MCF 10A (cell line): ENCODE measurements around the gene RBL1. TPM values are rescaled to one million over a fixed set of nuclear protein-coding genes. Genes with fewer than 3 reads are reported as not detected.
"Not testable (repeated sequence)": the region's sequence is repeated elsewhere in the genome, so short reads cannot be mapped to it uniquely, and the experiment has no call there.

Experiments
- BruUV-seq: library from RNA; stranded (reverse); fragments of 400-500 nt; replicated peaks from 2 replicates; lab custom pipeline; 2021; lab: Mats Ljungman, UMichigan
- CTCF ChIA-PET: fragments of 300-600 bp; sonication (Branson Sonifier 250); formaldehyde crosslinking; extraction: SDS; loops from one replicate; lab custom pipeline; 2021; ENCODE audit warnings: antibody characterized with exemption, inconsistent platforms; lab: Yijun Ruan, JAX
- POLR2A ChIA-PET: fragments of 300-600, 350-650 bp; sonication (Branson Sonifier 250); formaldehyde crosslinking; extraction: SDS; loops from one replicate; lab custom pipeline; 2020; ENCODE audit warnings: antibody characterized with exemption, inconsistent platforms; lab: Yijun Ruan, JAX
- DNase-seq: peaks from one replicate; pipeline ENCODE4 v3.0.0-alpha.2; 2018; ENCODE audit not compliant: unreplicated experiment
- H3K27ac Mint-ChIP-seq: one replicate; pipeline ENCODE4 v1.8.0; 2022; ENCODE audit warnings: mild to moderate bottlenecking, low read depth, mixed read lengths; ENCODE audit not compliant: unreplicated experiment
- H3K27me3 Mint-ChIP-seq: one replicate; pipeline ENCODE4 v1.8.0; 2022; ENCODE audit warnings: mixed read lengths; ENCODE audit not compliant: insufficient read depth, unreplicated experiment
- H3K36me3 Mint-ChIP-seq: one replicate; pipeline ENCODE4 v1.8.0; 2022; ENCODE audit warnings: mild to moderate bottlenecking, moderate library complexity, mixed read lengths; ENCODE audit not compliant: insufficient read depth, unreplicated experiment
- H3K4me1 Mint-ChIP-seq: one replicate; pipeline ENCODE4 v1.8.0; 2022; ENCODE audit warnings: mixed read lengths; ENCODE audit not compliant: insufficient read depth, unreplicated experiment
- H3K4me3 Mint-ChIP-seq: one replicate; pipeline ENCODE4 v1.8.0; 2022; ENCODE audit warnings: mild to moderate bottlenecking, moderate library complexity, mixed read lengths; ENCODE audit not compliant: unreplicated experiment
- H3K9me3 Mint-ChIP-seq: one replicate; pipeline ENCODE4 v1.8.0; 2022; ENCODE audit warnings: mixed read lengths; ENCODE audit not compliant: unreplicated experiment
- intact Hi-C: fragments of 100-400 bp; cut with micrococcal nuclease; formaldehyde crosslinking; loops from 2 replicates; pipeline ENCODE4 v1.14.1; 2022
- total RNA-seq: library from RNA; stranded (reverse); gene quantifications from 2 replicates; pipeline ENCODE4 v1.2.3, GENCODE V29; 2022
- TF ChIP-seq, protein P1 (sequence below): fragments of 200-600 bp; IDR thresholded peaks from one replicate; pipeline ENCODE4 v1.8.0; 2022; ENCODE audit warnings: antibody characterized with exemption, mild to moderate bottlenecking; ENCODE audit not compliant: unreplicated experiment

Gene RBL1
- total RNA-seq, 1 experiment from 2014 or later = 9.2 TPM

DNA sequence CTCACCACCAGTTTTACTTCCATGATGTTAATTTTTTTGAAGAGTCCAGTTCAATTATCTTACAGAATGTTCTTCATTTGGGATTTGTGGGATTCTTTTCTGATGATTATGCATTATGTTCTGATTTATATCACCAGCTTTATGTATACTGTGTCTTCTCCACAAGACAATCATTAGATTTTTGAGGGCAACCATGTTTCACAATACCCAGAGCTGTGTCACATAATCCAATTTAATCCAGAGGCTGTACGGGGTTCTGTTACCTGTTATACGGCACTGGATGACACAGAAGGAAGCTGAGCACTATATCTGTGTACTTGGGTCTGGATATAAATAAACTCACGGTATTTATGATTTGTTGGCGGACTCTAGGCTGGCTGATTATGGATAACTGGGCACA, 41.8 kb upstream of the RBL1 start:
- intact Hi-C loops = no loop called here
- CTCF ChIA-PET = no interaction called here
- no peak overlapping the region for H3K27ac Mint-ChIP-seq
- POLR2A ChIA-PET = interaction anchor here (1.1 kb wide), 1 partner anchor 14 kb away, joined by 3 read pairs; no protein-coding TSS in a partner anchor
- peaks cover 13% of the 10 kb centered on the region for H3K27me3 Mint-ChIP-seq
- DNase-seq = no peak
- TF ChIP-seq, protein P1, sequence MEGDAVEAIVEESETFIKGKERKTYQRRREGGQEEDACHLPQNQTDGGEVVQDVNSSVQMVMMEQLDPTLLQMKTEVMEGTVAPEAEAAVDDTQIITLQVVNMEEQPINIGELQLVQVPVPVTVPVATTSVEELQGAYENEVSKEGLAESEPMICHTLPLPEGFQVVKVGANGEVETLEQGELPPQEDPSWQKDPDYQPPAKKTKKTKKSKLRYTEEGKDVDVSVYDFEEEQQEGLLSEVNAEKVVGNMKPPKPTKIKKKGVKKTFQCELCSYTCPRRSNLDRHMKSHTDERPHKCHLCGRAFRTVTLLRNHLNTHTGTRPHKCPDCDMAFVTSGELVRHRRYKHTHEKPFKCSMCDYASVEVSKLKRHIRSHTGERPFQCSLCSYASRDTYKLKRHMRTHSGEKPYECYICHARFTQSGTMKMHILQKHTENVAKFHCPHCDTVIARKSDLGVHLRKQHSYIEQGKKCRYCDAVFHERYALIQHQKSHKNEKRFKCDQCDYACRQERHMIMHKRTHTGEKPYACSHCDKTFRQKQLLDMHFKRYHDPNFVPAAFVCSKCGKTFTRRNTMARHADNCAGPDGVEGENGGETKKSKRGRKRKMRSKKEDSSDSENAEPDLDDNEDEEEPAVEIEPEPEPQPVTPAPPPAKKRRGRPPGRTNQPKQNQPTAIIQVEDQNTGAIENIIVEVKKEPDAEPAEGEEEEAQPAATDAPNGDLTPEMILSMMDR = no peak
- BruUV-seq = no TSS peak
- no peaks in the 10 kb centered on the region for H3K9me3 Mint-ChIP-seq
- no peaks in the 10 kb centered on the region for H3K36me3 Mint-ChIP-seq
- H3K4me3 Mint-ChIP-seq = no peak overlapping the region
- peaks cover 3% of the 10 kb centered on the region for H3K4me1 Mint-ChIP-seq

DNA sequence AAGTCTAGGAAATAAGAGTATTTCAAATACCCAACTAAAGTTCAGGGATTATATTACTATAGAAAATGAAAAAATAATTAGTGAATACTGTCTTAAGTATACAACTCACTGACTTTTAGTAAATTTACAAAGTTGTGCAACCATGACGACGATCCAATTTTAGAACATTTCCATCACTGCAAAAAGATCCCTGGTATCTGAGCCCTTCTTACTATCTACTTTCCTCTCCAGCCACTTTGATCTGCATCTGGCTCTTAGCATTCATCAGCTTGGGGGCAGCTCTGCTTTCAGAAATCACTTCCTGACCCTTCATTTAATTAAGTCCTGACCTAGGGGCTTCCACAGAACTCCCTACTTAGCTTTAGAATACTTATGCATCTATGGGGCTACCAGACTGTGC, 38.2 kb upstream of the RBL1 start:
- Mint-ChIP-seq H3K4me1 (no peaks in the 10 kb centered on the region), H3K36me3 (no peaks in the 10 kb centered on the region), H3K27ac (no peak overlapping the region), H3K4me3 (no peak overlapping the region), H3K27me3 (peaks cover 46% of the 10 kb centered on the region), H3K9me3 (no peaks in the 10 kb centered on the region)
- DNase-seq = no peak
- no TSS peak for BruUV-seq
- TF ChIP-seq, protein P1 = no peak
- CTCF ChIA-PET = no interaction called here
- intact Hi-C loops = no loop called here
- POLR2A ChIA-PET = interaction anchor here (1.2 kb wide), 1 partner anchor 24 kb away, joined by 4 read pairs; no protein-coding TSS in a partner anchor

DNA sequence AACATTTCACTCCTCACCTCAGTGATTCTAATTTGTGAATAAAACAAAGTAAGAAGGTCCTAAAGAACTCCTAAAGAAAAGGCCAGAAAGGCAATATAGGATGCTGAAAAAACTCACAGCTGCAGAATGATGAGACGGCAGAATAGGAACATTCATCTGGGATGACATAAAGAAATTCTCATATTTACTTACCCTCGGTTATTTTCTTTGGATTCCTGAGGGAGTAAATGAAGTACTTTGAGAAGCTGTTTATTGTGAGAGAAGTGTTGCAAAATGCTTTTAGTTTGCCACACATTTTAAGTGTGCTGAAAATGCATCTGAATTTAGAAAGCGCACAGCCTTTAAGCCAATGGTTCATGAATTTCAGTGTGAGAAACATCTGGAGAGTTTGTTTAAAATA, 35.7 kb upstream of the RBL1 start:
- no peaks in the 10 kb centered on the region for H3K36me3 Mint-ChIP-seq
- no peak for DNase-seq
- BruUV-seq = no TSS peak
- H3K27ac Mint-ChIP-seq = no peak overlapping the region
- ChIA-PET POLR2A (interaction anchor here (0.6 to 1.0 kb wide), 2 partner anchors 48 to 1104 kb away, joined by 3 read pairs; partner anchors contain the start of genes MROH8 and RPN2), CTCF (interaction anchor here (1.2 kb wide), 1 partner anchor 61 kb away, joined by 4 read pairs; no protein-coding TSS in a partner anchor)
- intact Hi-C loops = no loop called here
- no peaks in the 10 kb centered on the region for H3K9me3 Mint-ChIP-seq
- H3K4me3 Mint-ChIP-seq = no peak overlapping the region
- TF ChIP-seq, protein P1 = no peak
- H3K4me1 Mint-ChIP-seq = no peaks in the 10 kb centered on the region
- peaks cover 46% of the 10 kb centered on the region for H3K27me3 Mint-ChIP-seq

DNA sequence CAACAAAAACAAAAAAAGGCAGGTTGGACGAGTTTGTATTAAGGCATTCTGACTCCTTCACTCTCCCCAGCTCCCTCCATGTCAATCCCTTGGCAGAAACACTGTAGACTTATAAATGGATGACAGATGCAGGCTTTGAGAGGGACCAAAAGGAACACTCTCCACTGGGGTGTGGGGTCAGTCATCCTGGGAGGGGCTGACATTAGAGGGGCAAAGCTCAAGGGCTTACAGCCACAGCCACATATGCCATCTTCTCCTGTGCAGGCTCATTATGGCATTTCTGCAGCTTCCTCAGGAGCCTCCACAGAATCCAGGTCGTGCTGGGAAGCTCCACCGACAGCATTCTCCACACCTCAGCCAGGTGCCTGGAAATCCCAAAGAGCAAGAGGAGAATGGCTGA, 33.0 kb upstream of the RBL1 start:
- no TSS peak for BruUV-seq
- DNase-seq = no peak
- POLR2A ChIA-PET = no interaction called here
- intact Hi-C loops = no loop called here
- Mint-ChIP-seq H3K4me3 (no peak overlapping the region), H3K4me1 (no peaks in the 10 kb centered on the region), H3K36me3 (no peaks in the 10 kb centered on the region), H3K27me3 (peaks cover 45% of the 10 kb centered on the region), H3K9me3 (no peaks in the 10 kb centered on the region), H3K27ac (no peak overlapping the region)
- TF ChIP-seq, protein P1 = no peak
- CTCF ChIA-PET = interaction anchor here (0.6 kb wide), 1 partner anchor 435 kb away, joined by 3 read pairs; no protein-coding TSS in a partner anchor

DNA sequence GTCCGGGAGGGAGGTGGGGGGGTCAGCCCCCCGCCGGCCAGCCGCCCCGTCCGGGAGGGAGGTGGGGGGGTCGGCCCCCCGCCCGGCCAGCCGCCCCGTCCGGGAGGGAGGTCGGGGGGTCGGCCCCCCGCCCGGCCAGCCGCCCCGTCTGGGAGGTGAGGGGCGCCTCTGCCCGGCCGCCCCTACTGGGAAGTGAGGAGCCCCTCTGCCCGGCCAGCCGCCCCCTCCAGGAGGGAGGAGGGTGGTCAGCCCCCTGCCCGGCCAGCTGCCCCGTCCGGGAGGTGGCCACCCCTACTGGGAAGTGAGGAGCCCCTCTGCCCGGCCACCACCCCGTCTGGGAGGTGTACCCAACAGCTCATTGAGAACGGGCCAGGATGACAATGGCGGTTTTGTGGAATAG, 30.5 kb upstream of the RBL1 start:
- H3K27ac Mint-ChIP-seq, H3K4me3 Mint-ChIP-seq, intact Hi-C loops, POLR2A ChIA-PET, DNase-seq, H3K36me3 Mint-ChIP-seq, H3K9me3 Mint-ChIP-seq, CTCF ChIA-PET, BruUV-seq, H3K4me1 Mint-ChIP-seq: not testable (repeated sequence)
- peaks cover 20% of the 10 kb centered on the region for H3K27me3 Mint-ChIP-seq
